ENCODE measurements around the gene KLRF2.

The KLRF2 gene

GRCh38 chr12:9936591-9936990 lies 55.3 kb downstream of the KLRF2 start:
- no peak for DNase-seq (ENCODE audit: low read depth)

GRCh38 chr12:9940375-9940774 lies 59.1 kb downstream of the KLRF2 start:
- no peak for DNase-seq (ENCODE audit: low read depth)

- no peak for DNase-seq (ENCODE audit: low read depth)
These were observed 60.5 kb downstream of the KLRF2 start for GRCh38 chr12:9941838-9942237.

GRCh38 chr12:9943240-9943639 lies 62.0 kb downstream of the KLRF2 start:
- no peak for DNase-seq (ENCODE audit: low read depth)

GRCh38 chr12:9944391-9944790 lies 63.1 kb downstream of the KLRF2 start:
- no peak for DNase-seq (ENCODE audit: low read depth)

Data from non-pigmented ciliary epithelial cell (primary cell).